Kidney (tissue), 14 donors: Measurements from ENCODE around the gene ST6GALNAC5. TPM values are rescaled to one million over a fixed set of nuclear protein-coding genes. Genes with fewer than 3 reads are reported as not detected.
A peak's percentile ranks its signal among the peaks of the same experiment; 100 is the strongest.

Source experiments
- DNase-seq, 5 donors: peaks; one replicate each; pipeline ENCODE4 v3.0.0-alpha.2; 2013 to 2020
- FAIRE-seq: peaks from 2 replicates; lab custom pipeline; 2012; peaks lifted over from hg19 to GRCh38; lab: Jason Lieb, UNC
- H3K27ac ChIP-seq, 2 donors: one replicate each; pipeline ENCODE4 v1.7.0; 2013; ENCODE audit warnings: low read depth in 2 of 2, low read length in 2 of 2, inconsistent platforms in 1 of 2
- H3K27me3 ChIP-seq: one replicate; pipeline ENCODE4 v1.7.1; 2013; ENCODE audit warnings: low read length, inconsistent platforms; ENCODE audit not compliant: control insufficient read depth, insufficient read depth
- H3K36me3 ChIP-seq, 3 donors: one replicate each; pipeline versions ENCODE4 v1.7.0 to v1.7.1; 2013; ENCODE audit warnings: low read length in 3 of 3, control low read depth in 1 of 3, inconsistent platforms in 1 of 3; ENCODE audit not compliant: insufficient read depth in 3 of 3, control insufficient read depth in 2 of 3
- H3K4me1 ChIP-seq, 3 donors: one replicate each; pipeline versions ENCODE4 v1.7.0 to v1.7.1; 2013; ENCODE audit warnings: low read length in 3 of 3, inconsistent platforms in 1 of 3, low read depth in 1 of 3; ENCODE audit not compliant: control insufficient read depth in 2 of 3, insufficient read depth in 2 of 3
- H3K4me3 ChIP-seq, 3 donors: one replicate each; pipeline versions ENCODE4 v1.7.0 to v1.8.1; 2013; ENCODE audit warnings: low read length in 3 of 3, control low read depth in 1 of 3, inconsistent platforms in 1 of 3
- H3K9ac ChIP-seq, 3 donors: one replicate each; pipeline versions ENCODE4 v1.7.0 to v1.7.1; 2013; ENCODE audit warnings: low read length in 3 of 3, control low read depth in 1 of 3, inconsistent platforms in 1 of 3
- H3K9me3 ChIP-seq, 3 donors: one replicate each; pipeline versions ENCODE4 v1.7.0 to v1.7.1; 2013; ENCODE audit warnings: low read length in 3 of 3, control low read depth in 1 of 3, inconsistent platforms in 1 of 3; ENCODE audit not compliant: control insufficient read depth in 2 of 3, insufficient read depth in 1 of 3
- CTCF ChIP-seq: IDR thresholded peaks from 3 replicates; pipeline ENCODE4 v1.5.1; 2012; ENCODE audit warnings: mild to moderate bottlenecking, moderate library complexity, borderline replicate concordance; ENCODE audit not compliant: insufficient read depth; ENCODE audit errors: extremely low read depth
- intact Hi-C: fragments of 100-400 bp; cut with DNase I; formaldehyde crosslinking; loops from one replicate; pipeline ENCODE4 v1.11.1; 2022
- polyA plus RNA-seq: library from polyadenylated mRNA; stranded (reverse); fragments of 350-450 nt; fragmentation: Illumina TruSeq; extraction: RNeasy Lipid Tissue Mini Kit (QIAGEN cat#74804); gene quantifications from one replicate; pipeline ENCODE4 v1.2.3, GENCODE V29; 2014; ENCODE audit warnings: low read depth, low replicate concordance; ENCODE audit not compliant: insufficient read depth
- total RNA-seq: library from RNA; stranded (reverse); fragmentation: NEBNext Ultra II Directional; extraction: Animal tissue kit (Norgen Biotek cat#: 25700); gene quantifications from one replicate; pipeline ENCODE4 v1.2.1, GENCODE V29; 2021
- donor health status: control.
- donor health status: control.
- donor health status: control.
- donor health status: control.
- donor health status: control.
- donor health status: DM: yes; HTN: yes; CAD: no.
- donor health status: Normal renal cell carcinoma (clear cell type).

Gene ST6GALNAC5
- total and polyA plus RNA-seq, 2 donors from 2014 or later = 0.34 to 0.50 TPM

DNA sequence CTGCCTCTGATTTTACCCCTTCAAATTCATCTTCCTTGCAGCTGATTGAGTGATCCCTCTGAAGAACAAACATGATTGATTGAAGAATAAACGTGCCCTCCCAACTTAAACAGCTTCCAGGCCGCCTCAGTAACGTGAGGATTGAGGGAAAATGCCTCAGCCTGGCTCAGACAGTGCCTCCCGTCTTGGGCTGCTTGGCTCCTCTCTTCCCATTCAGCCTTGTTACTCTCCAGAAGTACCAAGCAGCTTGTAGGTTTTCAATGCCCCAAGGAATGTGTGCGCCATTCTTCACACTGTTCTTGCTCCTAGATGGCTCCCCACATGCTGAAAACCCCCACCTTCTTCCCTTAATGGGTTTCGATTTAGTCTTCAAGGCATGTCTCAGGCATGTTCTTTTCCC, 51.8 kb downstream of the ST6GALNAC5 start:
- Histone ChIP-seq H3K27me3 (no peaks in the 10 kb centered on the region), H3K9ac (no peak overlapping the region), H3K4me3 (no peak overlapping the region), H3K4me1 (no peaks in the 10 kb centered on the region), H3K36me3 (no peaks in the 10 kb centered on the region), H3K27ac (no peak overlapping the region), H3K9me3 (no peaks in the 10 kb centered on the region)
- no peak for TF ChIP-seq CTCF
- intact Hi-C loops = no loop called here
- peak in 1 of 5 donors; percentile 31 for DNase-seq
- no peak for FAIRE-seq

DNA sequence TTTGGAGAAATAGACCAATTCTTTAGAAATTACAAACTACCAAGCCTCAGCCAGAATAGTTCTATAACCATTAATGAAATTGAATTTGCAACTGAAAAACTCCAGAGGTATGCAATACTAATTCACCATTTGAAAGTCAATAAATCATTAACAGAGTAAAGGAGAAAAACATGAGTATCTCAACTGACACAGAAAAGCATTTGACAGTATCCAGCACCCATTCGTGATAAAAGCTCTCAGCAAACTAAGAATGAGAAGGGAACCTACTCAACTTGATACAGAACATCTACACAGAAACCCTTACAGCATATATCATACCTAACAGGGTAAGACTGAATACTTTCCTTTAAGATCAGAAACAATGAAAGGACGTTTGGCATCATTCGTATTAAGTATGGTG, 54.3 kb downstream of the ST6GALNAC5 start:
- no peak overlapping the region for H3K4me3 ChIP-seq
- no peaks in the 10 kb centered on the region for H3K9me3 ChIP-seq
- no peaks in the 10 kb centered on the region for H3K4me1 ChIP-seq
- intact Hi-C loops = no loop called here
- no peaks in the 10 kb centered on the region for H3K27me3 ChIP-seq
- FAIRE-seq (no peak), DNase-seq (no peak)
- no peak for TF ChIP-seq CTCF
- no peak overlapping the region for H3K9ac ChIP-seq
- no peaks in the 10 kb centered on the region for H3K36me3 ChIP-seq
- H3K27ac ChIP-seq = no peak overlapping the region

GRCh38 chr1:76925825-76926224, 58.5 kb downstream of the ST6GALNAC5 start:
- FAIRE-seq (no peak), DNase-seq (peak in 1 of 5 donors; percentile 13)
- H3K36me3 ChIP-seq = no peaks in the 10 kb centered on the region
- no peaks in the 10 kb centered on the region for H3K9me3 ChIP-seq
- no peaks in the 10 kb centered on the region for H3K27me3 ChIP-seq
- H3K27ac ChIP-seq = no peak overlapping the region
- no peak for TF ChIP-seq CTCF
- H3K4me1 ChIP-seq = no peaks in the 10 kb centered on the region
- intact Hi-C loops = no loop called here
- H3K9ac ChIP-seq = no peak overlapping the region
- H3K4me3 ChIP-seq = no peak overlapping the region

- intact Hi-C loops = no loop called here
- Histone ChIP-seq H3K27me3 (no peaks in the 10 kb centered on the region), H3K9ac (no peak overlapping the region), H3K36me3 (no peaks in the 10 kb centered on the region), H3K27ac (no peak overlapping the region), H3K4me3 (no peak overlapping the region), H3K4me1 (no peaks in the 10 kb centered on the region), H3K9me3 (no peaks in the 10 kb centered on the region)
- TF ChIP-seq CTCF = no peak
- FAIRE-seq (no peak), DNase-seq (no peak)
These were observed 61.2 kb downstream of the ST6GALNAC5 start for GRCh38 chr1:76928522-76928921.
